22Rv1 (cell line): Measurements from ENCODE around the gene EEA1.
"Not testable (repeated sequence)": the region's sequence is repeated elsewhere in the genome, so short reads cannot be mapped to it uniquely, and the experiment has no call there.

Experiments used
- ZFX ChIP-seq: fragments of 450-650 bp; IDR thresholded peaks from 2 replicates; pipeline ENCODE4 v1.6.1; 2017; ENCODE audit warnings: antibody characterized with exemption, borderline replicate concordance
- TF ChIP-seq, protein P1 (sequence below): fragments of 450-650 bp; IDR thresholded peaks from 2 replicates; pipeline ENCODE4 v1.5.1; 2017; ENCODE audit warnings: mild to moderate bottlenecking

- TF ChIP-seq, protein P1, sequence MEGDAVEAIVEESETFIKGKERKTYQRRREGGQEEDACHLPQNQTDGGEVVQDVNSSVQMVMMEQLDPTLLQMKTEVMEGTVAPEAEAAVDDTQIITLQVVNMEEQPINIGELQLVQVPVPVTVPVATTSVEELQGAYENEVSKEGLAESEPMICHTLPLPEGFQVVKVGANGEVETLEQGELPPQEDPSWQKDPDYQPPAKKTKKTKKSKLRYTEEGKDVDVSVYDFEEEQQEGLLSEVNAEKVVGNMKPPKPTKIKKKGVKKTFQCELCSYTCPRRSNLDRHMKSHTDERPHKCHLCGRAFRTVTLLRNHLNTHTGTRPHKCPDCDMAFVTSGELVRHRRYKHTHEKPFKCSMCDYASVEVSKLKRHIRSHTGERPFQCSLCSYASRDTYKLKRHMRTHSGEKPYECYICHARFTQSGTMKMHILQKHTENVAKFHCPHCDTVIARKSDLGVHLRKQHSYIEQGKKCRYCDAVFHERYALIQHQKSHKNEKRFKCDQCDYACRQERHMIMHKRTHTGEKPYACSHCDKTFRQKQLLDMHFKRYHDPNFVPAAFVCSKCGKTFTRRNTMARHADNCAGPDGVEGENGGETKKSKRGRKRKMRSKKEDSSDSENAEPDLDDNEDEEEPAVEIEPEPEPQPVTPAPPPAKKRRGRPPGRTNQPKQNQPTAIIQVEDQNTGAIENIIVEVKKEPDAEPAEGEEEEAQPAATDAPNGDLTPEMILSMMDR = not testable (repeated sequence)
- not testable (repeated sequence) for TF ChIP-seq ZFX
Observed at GRCh38 chr12:92794356-92794755, 134.7 kb downstream of the EEA1 start.
